Muscle of back (tissue), 11 donors: ENCODE measurements around the gene KIAA1217. TPM values are rescaled to one million over a fixed set of nuclear protein-coding genes. Genes with fewer than 3 reads are reported as not detected.
A peak's percentile ranks its signal among the peaks of the same experiment; 100 is the strongest.

Experiments used
- DNase-seq, 3 donors: peaks; one replicate each; pipeline versions ENCODE4 v3.0.0 to v3.0.0-alpha.2; 2013
- polyA plus RNA-seq, 10 donors: library from polyadenylated mRNA; unstranded; fragments of 120-200 nt; gene quantifications; one replicate each; pipeline ENCODE4 v1.2.1, GENCODE V29; 2013; ENCODE audit not compliant: insufficient read length in 10 of 10

Gene KIAA1217
- polyA plus RNA-seq, 10 donors: 23.7 to 44.9 (median 31.2) TPM

GRCh38 chr10:24545585-24545984 is 336.6 kb downstream of the KIAA1217 start:
- DNase-seq: no peak

- no peak for DNase-seq
Observed at GRCh38 chr10:24550680-24551079, 341.7 kb downstream of the KIAA1217 start.

GRCh38 chr10:24551161-24551560 is 342.2 kb downstream of the KIAA1217 start:
- DNase-seq: no peak

- DNase-seq: no peak
Observed at GRCh38 chr10:24552346-24553016, 343.5 kb downstream of the KIAA1217 start.

GRCh38 chr10:24553051-24553612 is 344.2 kb downstream of the KIAA1217 start:
- DNase-seq: no peak

- no peak for DNase-seq
Observed at GRCh38 chr10:24554036-24554435, 345.1 kb downstream of the KIAA1217 start.

- DNase-seq: peak; percentile 38 to 76 (median 51)
Observed at GRCh38 chr10:24556126-24556749, 347.3 kb downstream of the KIAA1217 start.

- DNase-seq: peak; percentile 51 to 82 (median 63)
Observed at GRCh38 chr10:24556750-24557742, 348.1 kb downstream of the KIAA1217 start.

- DNase-seq: no peak
Observed at GRCh38 chr10:24561453-24561852, 352.5 kb downstream of the KIAA1217 start.

- no peak for DNase-seq
Observed at GRCh38 chr10:24568042-24568441, 359.1 kb downstream of the KIAA1217 start.

- no peak for DNase-seq
Observed at GRCh38 chr10:24569330-24569796, 360.4 kb downstream of the KIAA1217 start.

- DNase-seq: no peak
Observed at GRCh38 chr10:24569828-24570657, 361.1 kb downstream of the KIAA1217 start.

- no peak for DNase-seq
Observed at GRCh38 chr10:24570658-24571426, 361.9 kb downstream of the KIAA1217 start.

GRCh38 chr10:24571870-24572450 is 363.0 kb downstream of the KIAA1217 start:
- DNase-seq: no peak

- DNase-seq: no peak
Observed at GRCh38 chr10:24574161-24574560, 365.2 kb downstream of the KIAA1217 start.

GRCh38 chr10:24574578-24575155 is 365.7 kb downstream of the KIAA1217 start:
- DNase-seq: no peak

GRCh38 chr10:24575481-24576002 is 366.6 kb downstream of the KIAA1217 start:
- no peak for DNase-seq

GRCh38 chr10:24579448-24579847 is 370.5 kb downstream of the KIAA1217 start:
- DNase-seq: no peak

- peak in 1 of 3 donors; percentile 18 for DNase-seq
Observed at GRCh38 chr10:24579906-24580305, 371.0 kb downstream of the KIAA1217 start.
